Measurements from ENCODE around the gene SUPT20HL2.
A peak's percentile ranks its signal among the peaks of the same experiment; 100 is the strongest.
"Not testable (repeated sequence)": the region's sequence is repeated elsewhere in the genome, so short reads cannot be mapped to it uniquely, and the experiment has no call there.

The SUPT20HL2 gene

GRCh38 chrX:24309580-24310374 lies 4.1 kb downstream of the SUPT20HL2 start:
- H3K79me2 ChIP-seq (ENCODE audit: low read length); H3K27me3 ChIP-seq (ENCODE audit: low read depth, low read length); H3K4me1 ChIP-seq (ENCODE audit: low read length); H3K36me3 ChIP-seq (replicated peaks; ENCODE audit: low read depth, low read length); H4K20me1 ChIP-seq (ENCODE audit: insufficient read depth, low read length); H2AFZ ChIP-seq (ENCODE audit: low read depth, low read length); H3K9ac ChIP-seq (ENCODE audit: low read length); H3K27ac ChIP-seq (ENCODE audit: low read length); H3K4me2 ChIP-seq (ENCODE audit: low read length); H3K4me3 ChIP-seq (ENCODE audit: low read length); H3K9me3 ChIP-seq (ENCODE audit: insufficient read depth, low read length): not testable (repeated sequence)

GRCh38 chrX:24308803-24309202 lies 5.1 kb downstream of the SUPT20HL2 start:
- H3K27ac ChIP-seq (ENCODE audit: low read length); H3K4me3 ChIP-seq (ENCODE audit: low read length); H3K4me1 ChIP-seq (ENCODE audit: low read length); H2AFZ ChIP-seq (ENCODE audit: low read depth, low read length); H3K4me2 ChIP-seq (ENCODE audit: low read length); H3K36me3 ChIP-seq (replicated peaks; ENCODE audit: low read depth, low read length); H3K79me2 ChIP-seq (ENCODE audit: low read length); H3K9ac ChIP-seq (ENCODE audit: low read length); H4K20me1 ChIP-seq (ENCODE audit: insufficient read depth, low read length); H3K27me3 ChIP-seq (ENCODE audit: low read depth, low read length); H3K9me3 ChIP-seq (ENCODE audit: insufficient read depth, low read length): not testable (repeated sequence)

GRCh38 chrX:24306440-24306839 lies 7.4 kb downstream of the SUPT20HL2 start:
- no peaks in the 10 kb centered on the region for H3K79me2 ChIP-seq (ENCODE audit: low read length)
- H3K9me3 ChIP-seq (ENCODE audit: insufficient read depth, low read length): no peaks in the 10 kb centered on the region
- no peaks in the 10 kb centered on the region for H3K4me1 ChIP-seq (ENCODE audit: low read length)

GRCh38 chrX:24305905-24306304 lies 8.0 kb downstream of the SUPT20HL2 start:
- no peak overlapping the region for H3K9ac ChIP-seq (ENCODE audit: low read length)
- H3K9me3 ChIP-seq (ENCODE audit: insufficient read depth, low read length): no peaks in the 10 kb centered on the region
- H3K4me3 ChIP-seq (ENCODE audit: low read length): no peak overlapping the region
- no peaks in the 10 kb centered on the region for H3K79me2 ChIP-seq (ENCODE audit: low read length)
- H3K36me3 ChIP-seq (replicated peaks; ENCODE audit: low read depth, low read length): no peaks in the 10 kb centered on the region
- H2AFZ ChIP-seq (ENCODE audit: low read depth, low read length): no peak overlapping the region
- no peak overlapping the region for H3K4me2 ChIP-seq (ENCODE audit: low read length)
- no peaks in the 10 kb centered on the region for H3K27me3 ChIP-seq (ENCODE audit: low read depth, low read length)
- no peak overlapping the region for H3K27ac ChIP-seq (ENCODE audit: low read length)
- TF ChIP-seq CTCF (IDR thresholded peaks at IDR 0.05; ENCODE audit: low read depth, low read length): no peak
- no peak for TF ChIP-seq EZH2phosphoT487 (IDR thresholded peaks at IDR 0.05; ENCODE audit: low read depth)
- H4K20me1 ChIP-seq (ENCODE audit: insufficient read depth, low read length): no peaks in the 10 kb centered on the region
- H3K4me1 ChIP-seq (ENCODE audit: low read length): no peaks in the 10 kb centered on the region

More at GRCh38 chrX:24306440-24306839, 7.4 kb downstream of the SUPT20HL2 start:
- H3K9ac ChIP-seq (ENCODE audit: low read length): no peak overlapping the region
- H3K27ac ChIP-seq (ENCODE audit: low read length): no peak overlapping the region
- 0 out of 2 replicates have a peak overlapping the region, but pooled peaks have one; percentile 4 for H3K4me2 ChIP-seq (ENCODE audit: low read length)
- H3K4me3 ChIP-seq (ENCODE audit: low read length): no peak overlapping the region
- H3K36me3 ChIP-seq (replicated peaks; ENCODE audit: low read depth, low read length): no peaks in the 10 kb centered on the region
- no peaks in the 10 kb centered on the region for H3K27me3 ChIP-seq (ENCODE audit: low read depth, low read length)
- no peaks in the 10 kb centered on the region for H4K20me1 ChIP-seq (ENCODE audit: insufficient read depth, low read length)
- 0 out of 2 replicates have a peak overlapping the region, but pooled peaks have one; percentile 46 for H2AFZ ChIP-seq (ENCODE audit: low read depth, low read length)
- TF ChIP-seq CTCF (IDR thresholded peaks at IDR 0.05; ENCODE audit: low read depth, low read length): peak; percentile 23; the same call in 1 of the 2 replicates
- TF ChIP-seq EZH2phosphoT487 (IDR thresholded peaks at IDR 0.05; ENCODE audit: low read depth): no peak

GRCh38 chrX:24301806-24302205 lies 12.1 kb downstream of the SUPT20HL2 start:
- no peaks in the 10 kb centered on the region for H3K79me2 ChIP-seq (ENCODE audit: low read length)
- H3K4me2 ChIP-seq (ENCODE audit: low read length): no peak overlapping the region
- no peaks in the 10 kb centered on the region for H3K36me3 ChIP-seq (replicated peaks; ENCODE audit: low read depth, low read length)
- no peaks in the 10 kb centered on the region for H4K20me1 ChIP-seq (ENCODE audit: insufficient read depth, low read length)
- H3K9me3 ChIP-seq (ENCODE audit: insufficient read depth, low read length): no peaks in the 10 kb centered on the region
- no peak overlapping the region for H3K4me3 ChIP-seq (ENCODE audit: low read length)
- no peak overlapping the region for H3K27ac ChIP-seq (ENCODE audit: low read length)
- no peaks in the 10 kb centered on the region for H3K4me1 ChIP-seq (ENCODE audit: low read length)
- no peak overlapping the region for H2AFZ ChIP-seq (ENCODE audit: low read depth, low read length)
- H3K27me3 ChIP-seq (ENCODE audit: low read depth, low read length): no peaks in the 10 kb centered on the region
- TF ChIP-seq EZH2phosphoT487 (IDR thresholded peaks at IDR 0.05; ENCODE audit: low read depth) (no peak), CTCF (IDR thresholded peaks at IDR 0.05; ENCODE audit: low read depth, low read length) (no peak)
- H3K9ac ChIP-seq (ENCODE audit: low read length): no peak overlapping the region

Measured in OCI-LY3 (cell line).